Skeletal muscle tissue (tissue), 4 donors: ENCODE results near the gene RPS6KC1. TPM values are rescaled to one million over a fixed set of nuclear protein-coding genes. Genes with fewer than 3 reads are reported as not detected.
"Not testable (repeated sequence)": the region's sequence is repeated elsewhere in the genome, so short reads cannot be mapped to it uniquely, and the experiment has no call there.

Experiments
- H3K27ac ChIP-seq: one replicate; pipeline ENCODE4 v1.7.0; 2013; ENCODE audit warnings: mild to moderate bottlenecking, low read depth, low read length, inconsistent platforms
- H3K27me3 ChIP-seq, 3 donors: one replicate each; pipeline ENCODE4 v1.7.0; 2013; ENCODE audit warnings: low read length in 3 of 3; ENCODE audit not compliant: control insufficient read depth in 3 of 3, insufficient read depth in 3 of 3
- H3K36me3 ChIP-seq, 3 donors: one replicate each; pipeline ENCODE4 v1.7.0; 2013; ENCODE audit warnings: low read length in 3 of 3; ENCODE audit not compliant: control insufficient read depth in 3 of 3, insufficient read depth in 3 of 3
- H3K4me1 ChIP-seq, 3 donors: one replicate each; pipeline ENCODE4 v1.7.0; 2013; ENCODE audit warnings: low read length in 3 of 3, mild to moderate bottlenecking in 3 of 3; ENCODE audit not compliant: control insufficient read depth in 3 of 3, insufficient read depth in 3 of 3
- H3K4me3 ChIP-seq, 3 donors: one replicate each; pipeline ENCODE4 v1.7.0; 2013; ENCODE audit warnings: low read length in 3 of 3
- H3K9ac ChIP-seq, 3 donors: one replicate each; pipeline ENCODE4 v1.7.0; 2013; ENCODE audit warnings: low read length in 3 of 3, mild to moderate bottlenecking in 3 of 3, moderate library complexity in 2 of 3, low read depth in 1 of 3
- H3K9me3 ChIP-seq, 3 donors: one replicate each; pipeline ENCODE4 v1.7.0; 2013; ENCODE audit warnings: low read length in 3 of 3; ENCODE audit not compliant: control insufficient read depth in 3 of 3
- total RNA-seq: library from RNA; depleted of rRNA; stranded (reverse); fragments of >200 nt; gene quantifications from one replicate; pipeline ENCODE4 v1.2.3, GENCODE V29; 2014
- donor health status: Osteomylitis.

RPS6KC1 gene
- total RNA-seq, 1 donor from 2014 or later, result 38.1 TPM

DNA sequence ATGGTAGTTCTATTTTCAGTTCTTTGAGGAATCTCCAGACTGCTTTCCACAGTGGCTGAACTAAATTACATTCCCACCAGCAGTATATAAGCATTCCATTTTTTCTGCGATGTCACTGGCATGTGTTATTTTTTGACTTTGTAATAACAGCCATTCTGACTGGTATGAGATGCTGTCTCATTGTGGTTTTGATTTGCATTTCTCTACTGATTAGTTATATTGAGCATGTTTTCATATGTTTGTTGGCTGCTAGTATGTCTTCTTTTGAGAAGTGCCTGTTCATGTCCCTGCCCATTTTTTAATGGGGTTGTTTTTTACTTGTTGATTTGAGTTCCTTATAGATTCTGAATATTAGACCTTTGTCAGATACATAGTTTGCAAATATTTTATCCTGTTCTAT is 87.9 kb downstream of the RPS6KC1 start:
- H3K4me1 ChIP-seq, result peaks cover 0 to 3% (median 0%) of the 10 kb centered on the region in 3 donors
- no peak overlapping the region for H3K27ac ChIP-seq
- no peak overlapping the region for H3K9ac ChIP-seq
- H3K36me3 ChIP-seq, result peaks cover 0 to 1% (median 0%) of the 10 kb centered on the region in 3 donors
- H3K27me3 ChIP-seq, result no peaks in the 10 kb centered on the region
- H3K9me3 ChIP-seq, result no peaks in the 10 kb centered on the region
- no peak overlapping the region for H3K4me3 ChIP-seq

DNA sequence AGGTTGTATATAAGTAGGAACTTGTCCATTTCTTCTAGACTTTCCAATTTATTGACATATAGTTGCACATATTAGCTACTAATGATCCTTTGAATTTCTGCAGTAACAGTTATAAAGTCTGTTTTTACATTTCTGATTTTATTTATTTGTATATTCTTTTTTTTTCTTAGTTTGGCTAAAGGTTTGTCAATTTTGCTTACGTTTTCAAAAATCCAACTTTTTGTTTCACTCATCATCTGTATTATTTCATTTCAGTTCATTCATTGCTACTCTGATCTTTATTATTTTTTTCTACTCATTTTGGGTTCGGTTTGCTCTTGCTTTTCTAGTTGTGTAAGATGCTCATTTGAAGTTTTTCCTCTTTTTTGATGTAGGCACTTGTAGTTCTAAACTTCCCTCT is 97.9 kb downstream of the RPS6KC1 start:
- H3K9me3 ChIP-seq, result no peaks in the 10 kb centered on the region
- H3K27me3 ChIP-seq, result no peaks in the 10 kb centered on the region
- peaks cover 0 to 2% (median 0%) of the 10 kb centered on the region in 3 donors for H3K36me3 ChIP-seq
- H3K27ac ChIP-seq, result no peak overlapping the region
- H3K4me1 ChIP-seq, result no peaks in the 10 kb centered on the region
- H3K9ac ChIP-seq, result no peak overlapping the region
- H3K4me3 ChIP-seq, result no peak overlapping the region

DNA sequence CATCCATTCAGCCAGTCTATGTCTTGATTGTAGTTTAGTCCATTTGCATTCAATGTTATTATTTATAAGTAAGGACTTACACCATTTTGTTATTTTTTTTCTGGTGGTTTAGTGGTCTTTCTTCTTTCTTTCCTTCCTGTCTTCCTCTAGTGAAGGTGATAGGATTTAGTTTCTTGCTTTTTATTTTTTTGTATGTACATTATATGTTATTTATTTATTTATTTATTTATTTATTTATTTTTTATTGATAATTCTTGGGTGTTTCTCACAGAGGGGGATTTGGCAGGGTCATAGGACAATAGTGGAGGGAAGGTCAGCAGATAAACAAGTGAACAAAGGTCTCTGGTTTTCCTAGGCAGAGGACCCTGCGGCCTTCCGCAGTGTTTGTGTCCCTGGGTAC is 99.0 kb downstream of the RPS6KC1 start:
- not testable (repeated sequence) for H3K36me3 ChIP-seq, H3K9ac ChIP-seq, H3K9me3 ChIP-seq, H3K27ac ChIP-seq, H3K27me3 ChIP-seq, H3K4me1 ChIP-seq, H3K4me3 ChIP-seq

DNA sequence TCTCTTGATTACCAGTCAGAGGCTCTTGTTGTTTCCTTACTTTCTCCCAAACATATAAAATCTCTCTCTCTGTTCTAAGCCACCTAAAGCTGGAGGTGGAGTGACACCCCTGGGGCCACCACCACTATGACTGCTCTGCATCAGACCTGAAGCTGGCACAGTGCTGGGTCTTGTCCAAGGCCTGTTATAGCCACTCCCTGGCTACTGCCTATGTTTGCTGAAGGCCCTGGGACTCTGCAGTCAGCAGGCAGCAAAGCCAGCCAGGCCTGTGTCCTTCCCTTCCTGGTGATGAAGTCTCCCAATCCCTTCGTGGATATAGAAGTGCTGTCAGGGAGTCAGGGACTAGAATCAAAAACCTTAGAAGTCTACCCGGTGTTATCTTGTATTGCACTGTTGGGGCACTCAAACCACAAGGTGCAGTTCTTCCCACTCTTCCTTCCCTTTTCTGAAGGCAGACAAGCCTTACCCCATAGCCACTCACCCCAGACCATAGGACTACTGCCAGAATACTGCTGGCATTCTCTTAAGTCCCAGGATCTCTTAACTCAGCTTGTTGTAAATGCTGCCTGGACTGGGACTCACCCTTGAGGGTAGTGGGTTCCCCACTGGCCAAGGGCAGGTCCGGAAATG is 103.1 kb downstream of the RPS6KC1 start:
- Histone ChIP-seq H3K4me1 (peaks cover 2 to 4% (median 3%) of the 10 kb centered on the region in 3 donors), H3K4me3 (no peak overlapping the region), H3K9ac (no peak overlapping the region), H3K9me3 (no peaks in the 10 kb centered on the region), H3K36me3 (no peaks in the 10 kb centered on the region), H3K27ac (no peak overlapping the region), H3K27me3 (no peaks in the 10 kb centered on the region)

DNA sequence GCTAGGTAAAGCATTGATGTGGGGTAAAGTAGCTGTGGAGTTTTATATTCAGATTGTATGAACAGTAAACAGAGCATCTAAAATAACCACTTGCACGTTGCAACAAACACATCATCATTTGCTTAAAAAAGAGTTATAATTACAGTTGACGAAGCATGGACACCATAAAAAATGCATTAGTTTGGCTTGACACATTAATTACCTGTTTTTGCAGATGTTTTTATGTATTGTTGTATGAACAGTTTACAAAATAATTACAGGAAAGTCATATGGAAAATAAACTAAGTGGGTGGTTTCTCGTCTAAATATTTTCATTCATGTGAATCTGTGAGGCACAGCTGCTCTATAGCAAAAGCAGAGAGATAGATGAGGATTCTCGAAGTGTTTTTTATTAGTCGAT is 108.3 kb downstream of the RPS6KC1 start:
- no peak overlapping the region for H3K27ac ChIP-seq
- peaks cover 0 to 4% (median 2%) of the 10 kb centered on the region in 3 donors for H3K4me1 ChIP-seq

DNA sequence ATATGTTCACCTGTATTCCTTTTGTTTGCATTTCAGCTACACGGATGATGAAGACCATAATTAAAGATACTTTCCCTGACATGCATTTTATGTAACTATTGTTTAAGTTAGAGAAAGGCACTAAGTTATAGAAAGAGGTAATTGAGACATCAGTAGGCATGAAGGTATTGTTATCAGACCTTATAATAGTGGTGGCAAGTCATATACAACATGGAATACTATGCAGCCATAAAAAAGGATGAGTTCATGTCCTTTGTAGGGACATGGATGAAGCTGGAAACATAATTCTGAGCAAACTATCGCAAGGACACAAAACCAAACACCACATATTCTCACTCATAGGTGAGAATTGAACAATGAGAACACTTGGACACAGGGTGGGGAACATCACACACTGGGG is 109.4 kb downstream of the RPS6KC1 start:
- not testable (repeated sequence) for H3K27me3 ChIP-seq, H3K4me1 ChIP-seq, H3K9me3 ChIP-seq, H3K36me3 ChIP-seq, H3K27ac ChIP-seq, H3K4me3 ChIP-seq, H3K9ac ChIP-seq

More for the DNA sequence above, 108.3 kb downstream of the RPS6KC1 start:
- Histone ChIP-seq H3K9me3 (no peaks in the 10 kb centered on the region), H3K9ac (no peak overlapping the region), H3K4me3 (no peak overlapping the region), H3K27me3 (no peaks in the 10 kb centered on the region), H3K36me3 (no peaks in the 10 kb centered on the region)

DNA sequence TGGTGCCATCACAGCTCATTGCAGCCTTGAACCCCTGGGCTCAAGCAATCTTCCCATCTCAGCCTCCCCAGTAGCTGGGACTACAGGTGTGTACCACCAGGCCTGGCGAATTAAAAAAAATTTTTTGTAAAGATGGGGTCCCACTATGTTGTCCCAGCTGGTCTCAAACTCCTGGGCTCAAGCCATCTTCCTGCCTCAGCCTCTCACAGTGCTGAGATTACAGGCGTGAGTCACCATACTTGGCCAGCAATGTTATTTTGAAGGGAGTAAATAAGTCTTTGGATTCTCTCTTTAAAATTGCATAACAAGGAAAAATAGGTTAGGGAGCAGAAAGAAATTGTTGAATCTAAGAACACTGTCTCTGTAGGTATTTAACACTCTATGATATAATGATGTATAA is 111.3 kb downstream of the RPS6KC1 start:
- no peaks in the 10 kb centered on the region for H3K27me3 ChIP-seq
- peaks cover 0 to 4% (median 2%) of the 10 kb centered on the region in 3 donors for H3K4me1 ChIP-seq
- no peaks in the 10 kb centered on the region for H3K9me3 ChIP-seq
- H3K27ac ChIP-seq, result no peak overlapping the region
- no peak overlapping the region for H3K4me3 ChIP-seq
- H3K9ac ChIP-seq, result no peak overlapping the region
- no peaks in the 10 kb centered on the region for H3K36me3 ChIP-seq

DNA sequence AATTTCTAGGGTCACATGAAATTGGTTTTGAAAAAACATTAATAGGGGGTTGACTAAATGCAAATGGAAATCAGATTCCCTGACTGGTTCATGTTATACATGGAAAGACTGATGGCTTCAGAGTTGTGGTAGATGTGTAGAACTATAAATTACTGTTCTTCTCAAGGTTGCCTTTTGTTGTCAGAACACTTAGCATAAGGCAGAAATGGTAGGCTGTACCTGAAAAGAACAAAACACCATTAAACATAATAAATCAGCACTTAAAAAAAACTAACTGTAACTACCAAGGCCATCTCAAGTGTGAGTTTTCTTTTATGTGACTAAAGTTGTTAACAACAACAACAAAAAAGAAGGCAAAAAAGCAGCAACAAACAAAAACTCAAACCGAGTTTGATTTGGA is 111.8 kb downstream of the RPS6KC1 start:
- no peak overlapping the region for H3K4me3 ChIP-seq
- H3K4me1 ChIP-seq, result peaks cover 0 to 4% (median 2%) of the 10 kb centered on the region in 3 donors
- no peaks in the 10 kb centered on the region for H3K27me3 ChIP-seq
- H3K9me3 ChIP-seq, result no peaks in the 10 kb centered on the region
- no peak overlapping the region for H3K9ac ChIP-seq
- H3K36me3 ChIP-seq, result no peaks in the 10 kb centered on the region
- H3K27ac ChIP-seq, result no peak overlapping the region

DNA sequence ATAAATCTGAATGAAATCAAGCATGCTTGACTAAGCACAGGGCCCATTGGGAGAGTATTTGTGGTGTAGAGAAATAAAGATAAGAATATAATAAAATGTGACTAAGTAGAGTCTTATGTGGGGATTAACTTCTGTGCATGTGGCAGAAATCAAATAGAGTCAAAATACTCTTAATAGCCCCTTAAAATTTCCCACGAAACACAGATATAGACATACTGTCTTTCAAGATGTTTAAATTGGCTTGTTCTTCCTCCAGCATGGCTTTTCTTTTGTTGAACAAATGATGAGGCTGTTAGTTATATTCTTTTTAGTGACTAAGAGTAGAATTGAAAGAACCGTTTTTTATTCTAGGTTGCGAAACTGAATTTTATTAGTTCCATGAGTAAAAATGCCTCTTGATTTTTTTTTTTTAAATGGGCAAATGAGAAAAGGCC is 112.3 kb downstream of the RPS6KC1 start:
- Histone ChIP-seq H3K27ac (no peak overlapping the region), H3K27me3 (no peaks in the 10 kb centered on the region), H3K4me1 (peaks cover 0 to under 1% (median under 1%) of the 10 kb centered on the region in 3 donors), H3K36me3 (no peaks in the 10 kb centered on the region), H3K9ac (no peak overlapping the region), H3K9me3 (no peaks in the 10 kb centered on the region), H3K4me3 (no peak overlapping the region)

DNA sequence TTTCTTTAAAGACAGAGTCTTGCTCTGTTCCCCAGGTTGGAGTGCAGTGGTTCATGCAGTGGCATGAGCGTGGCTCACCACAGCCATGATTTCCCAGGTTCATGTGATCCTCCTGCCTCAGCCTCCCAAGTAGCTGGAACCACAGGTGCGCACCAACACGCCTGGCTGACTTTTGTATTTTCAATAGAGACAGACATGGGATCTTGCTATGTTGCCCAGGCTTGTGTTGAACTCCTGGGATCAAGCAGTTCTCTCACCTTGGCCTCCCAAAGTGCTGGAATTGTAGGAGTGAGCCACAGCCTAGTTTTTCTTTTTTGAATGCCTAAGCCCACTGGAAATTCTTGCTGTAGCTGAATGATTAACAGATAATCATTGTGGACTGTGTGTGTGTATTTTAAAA is 113.5 kb downstream of the RPS6KC1 start:
- Histone ChIP-seq H3K9ac (no peak overlapping the region), H3K27me3 (no peaks in the 10 kb centered on the region), H3K4me1 (no peaks in the 10 kb centered on the region), H3K36me3 (no peaks in the 10 kb centered on the region), H3K27ac (no peak overlapping the region), H3K4me3 (no peak overlapping the region), H3K9me3 (no peaks in the 10 kb centered on the region)
